ENCODE data around the gene GDI1. TPM values are rescaled to one million over a fixed set of nuclear protein-coding genes. Genes with fewer than 3 reads are reported as not detected.
"Not testable (repeated sequence)": the region's sequence is repeated elsewhere in the genome, so short reads cannot be mapped to it uniquely, and the experiment has no call there.

Gene GDI1
- total and polyA plus RNA-seq, 9 of the 15 experiments (the other 6 are each of a cell fraction or from before 2014, with no cell fraction given): 0.97 to 82.6 (median 37.5) TPM

DNA sequence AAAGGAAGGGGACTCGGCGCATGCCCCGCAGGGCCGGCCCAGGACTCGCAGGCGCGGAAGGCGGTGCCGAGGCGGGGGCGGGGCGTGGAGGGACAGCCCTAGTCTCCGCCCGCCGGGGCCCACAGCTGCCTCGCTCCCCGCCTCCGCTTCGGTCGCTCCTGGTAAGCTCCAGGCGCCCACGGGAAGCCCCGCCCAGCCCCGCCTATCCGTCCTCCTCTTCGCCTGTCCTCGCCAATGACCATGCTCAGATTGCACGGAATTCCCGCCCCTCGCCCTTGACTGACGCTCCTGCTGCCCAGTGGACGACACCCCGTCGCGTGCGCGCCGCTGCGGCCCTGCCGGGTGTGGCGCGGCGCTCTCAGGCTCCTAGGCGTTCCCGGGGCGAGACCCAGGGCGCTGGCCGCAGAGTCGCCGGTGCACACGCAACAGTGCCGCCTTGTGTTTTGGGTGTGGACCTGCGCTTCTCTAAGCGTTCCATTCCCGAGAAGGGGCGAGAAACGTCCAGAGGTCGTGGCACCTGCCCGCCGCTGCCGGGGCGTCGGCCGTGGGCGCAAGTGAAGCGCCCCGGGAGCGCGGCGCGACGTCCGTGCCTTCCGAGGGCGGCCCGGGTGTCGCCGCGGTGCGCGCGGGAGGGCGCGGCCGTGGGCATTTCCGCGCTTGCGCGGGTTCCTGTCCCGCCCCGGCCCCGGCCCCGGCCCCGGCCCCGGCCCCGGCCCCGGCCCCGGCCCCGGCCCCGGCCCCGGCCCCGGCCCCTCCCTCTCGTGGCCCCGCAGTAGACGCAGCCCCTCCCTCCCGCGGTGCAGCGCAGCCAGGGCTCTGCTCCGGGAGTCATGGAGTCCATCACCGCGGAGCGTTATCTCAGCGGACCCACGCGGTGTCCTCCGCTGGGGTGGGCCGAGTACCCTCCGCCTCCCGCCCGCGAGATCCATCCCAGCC is 46.9 kb upstream of the GDI1 start:
- H3K4me2 ChIP-seq (ENCODE audit: insufficient read depth, low read length); BruUV-seq (replicated peaks); DNase-seq (ENCODE audit: extremely low read depth in 1 of 4, low spot score in 3 of 4); H3K27ac ChIP-seq (ENCODE audit: extremely low read depth, low read depth, low read length); H3K9me1 ChIP-seq (ENCODE audit: control insufficient read depth, insufficient read depth, low read length); H3K27me3 ChIP-seq (ENCODE audit: control insufficient read depth in 2 of 2, insufficient read depth in 2 of 2, low read length in 2 of 2); H3K4me3 ChIP-seq; intact Hi-C loops (cut with micrococcal nuclease); H3K9me3 ChIP-seq (replicated peaks; ENCODE audit: control insufficient read depth, insufficient read depth, low read depth, low read length); H3K4me1 ChIP-seq (replicated peaks in 1 of 2; ENCODE audit: control insufficient read depth in 2 of 2, insufficient read depth in 2 of 2, low read length in 2 of 2); H3K9ac ChIP-seq (ENCODE audit: insufficient read depth in 1 of 2, low read depth in 2 of 2, low read length in 2 of 2); H4K20me1 ChIP-seq (replicated peaks; ENCODE audit: control insufficient read depth, insufficient read depth, low read length); H3K36me3 ChIP-seq (ENCODE audit: control insufficient read depth, insufficient read depth, low read length); POLR2A ChIA-PET; H2AFZ ChIP-seq (ENCODE audit: low read depth, low read length); CTCF ChIA-PET (ENCODE audit: low intra/inter-chr PET ratio); H3K79me2 ChIP-seq (ENCODE audit: control insufficient read depth, insufficient read depth, low read length): not testable (repeated sequence)
- in situ Hi-C loops (cut with MboI): loop anchor here (5.0 kb wide), 1 partner anchor 58 kb away; no protein-coding TSS in a partner anchor
- FAIRE-seq (peak; percentile 97), ATAC-seq (peak; percentile 85)
- whole genome bisulfite sequencing (ENCODE audit: insufficient coverage, low coverage, missing lambda C conversion rate): no CpG with 5 or more reads among the region's 121 CpGs
- TF ChIP-seq POLR2G (IDR thresholded peaks at IDR 0.05; ENCODE audit: low read depth, low read length) (0 out of 2 replicates have a peak, but pooled peaks have one; percentile 25), RBFOX2 (IDR thresholded peaks at IDR 0.05; ENCODE audit: low read depth, low read length) (peak; percentile 32; the same call in 1 of the 2 replicates)

GRCh38 chrX:154396363-154396762 is 40.6 kb upstream of the GDI1 start:
- Histone ChIP-seq H3K79me2 (ENCODE audit: control insufficient read depth, insufficient read depth, low read length) (peaks cover 42% of the 10 kb centered on the region), H3K36me3 (ENCODE audit: control insufficient read depth, insufficient read depth, low read length) (peaks cover 30% of the 10 kb centered on the region), H3K27ac (ENCODE audit: extremely low read depth, low read depth, low read length) (0 out of 3 replicates have a peak overlapping the region, but pooled peaks have one; percentile 30), H3K4me1 (replicated peaks in 1 of 2; ENCODE audit: control insufficient read depth in 2 of 2, insufficient read depth in 2 of 2, low read length in 2 of 2) (peaks cover 5 to 12% of the 10 kb centered on the region in 2 experiments; a peak in 3 of 5 replicates), H4K20me1 (replicated peaks; ENCODE audit: control insufficient read depth, insufficient read depth, low read length) (peaks cover 13% of the 10 kb centered on the region)
- H2AFZ ChIP-seq (ENCODE audit: low read depth, low read length); ATAC-seq; BruUV-seq (replicated peaks); H3K27me3 ChIP-seq (ENCODE audit: control insufficient read depth in 2 of 2, insufficient read depth in 2 of 2, low read length in 2 of 2); in situ Hi-C loops (cut with MboI); DNase-seq (ENCODE audit: extremely low read depth in 1 of 4, low spot score in 3 of 4); FAIRE-seq; H3K4me3 ChIP-seq; CTCF ChIA-PET (ENCODE audit: low intra/inter-chr PET ratio); H3K9me3 ChIP-seq (replicated peaks; ENCODE audit: control insufficient read depth, insufficient read depth, low read depth, low read length); H3K4me2 ChIP-seq (ENCODE audit: insufficient read depth, low read length); H3K9me1 ChIP-seq (ENCODE audit: control insufficient read depth, insufficient read depth, low read length); H3K9ac ChIP-seq (ENCODE audit: insufficient read depth in 1 of 2, low read depth in 2 of 2, low read length in 2 of 2): not testable (repeated sequence)
- WGBS (ENCODE audit: insufficient coverage, low coverage, missing lambda C conversion rate): 79% methylated on average over 14 of the region's 17 CpGs
- TF ChIP-seq BCOR (IDR thresholded peaks at IDR 0.05): 0 out of 2 replicates have a peak, but pooled peaks have one; percentile 52
- POLR2A ChIA-PET: interaction anchor here (0.6 to 1.5 kb wide), 3 partner anchors 13 to 349 kb away, joined by 3 to 7 read pairs (median 3); partner anchors contain the start of gene TAFAZZIN
- intact Hi-C loops (cut with micrococcal nuclease): loop anchor here (5.0 kb wide), 1 partner anchor 91 kb away; the partner anchor contains the start of gene UBL4A
